ENCODE data around the gene C20orf204.
A peak's percentile ranks its signal among the peaks of the same experiment; 100 is the strongest.

Gene C20orf204

DNA sequence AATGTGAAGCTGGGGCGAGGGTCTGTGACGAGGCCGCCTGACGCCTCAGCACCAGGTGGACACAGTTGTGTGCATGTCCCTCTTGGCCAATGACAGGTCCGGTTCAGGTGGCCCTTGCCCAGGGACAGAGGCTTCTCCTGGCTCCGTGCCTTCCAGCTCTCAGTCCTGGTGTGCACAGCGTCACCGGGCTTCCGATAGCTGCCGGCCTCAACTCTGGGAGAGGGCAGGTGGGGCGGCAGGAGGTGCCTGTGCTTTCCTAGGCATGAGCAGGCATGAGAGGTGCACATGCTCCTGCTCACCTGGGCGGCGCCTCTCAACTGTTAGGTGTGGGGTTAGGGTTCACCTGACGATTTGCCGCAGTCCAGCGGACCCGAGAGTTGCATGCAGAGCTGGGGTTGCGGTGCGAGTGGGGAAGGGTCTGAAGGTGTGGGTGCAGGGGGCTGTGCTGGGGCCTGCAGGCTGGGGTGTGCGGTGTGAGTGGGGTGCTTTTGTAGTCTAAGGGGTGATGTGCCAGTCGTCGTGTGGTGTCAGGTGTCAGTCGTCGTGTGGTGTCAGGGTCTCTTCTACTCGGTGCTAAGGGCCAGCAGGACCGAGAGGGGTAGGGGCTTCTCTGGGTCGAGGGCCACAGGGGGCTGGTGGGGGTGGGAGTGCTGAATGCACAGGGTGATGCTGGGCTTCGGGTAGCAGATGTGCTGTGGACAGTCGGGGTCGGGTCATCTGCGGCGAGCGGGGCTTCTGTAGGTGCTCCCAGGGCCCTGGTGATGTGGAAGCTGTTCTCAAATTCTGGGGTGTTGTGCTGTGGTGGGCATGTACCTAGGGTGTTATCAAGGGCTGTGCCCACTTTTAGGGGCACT, 17.2 kb downstream of the C20orf204 start:
- TF ChIP-seq, protein P1, sequence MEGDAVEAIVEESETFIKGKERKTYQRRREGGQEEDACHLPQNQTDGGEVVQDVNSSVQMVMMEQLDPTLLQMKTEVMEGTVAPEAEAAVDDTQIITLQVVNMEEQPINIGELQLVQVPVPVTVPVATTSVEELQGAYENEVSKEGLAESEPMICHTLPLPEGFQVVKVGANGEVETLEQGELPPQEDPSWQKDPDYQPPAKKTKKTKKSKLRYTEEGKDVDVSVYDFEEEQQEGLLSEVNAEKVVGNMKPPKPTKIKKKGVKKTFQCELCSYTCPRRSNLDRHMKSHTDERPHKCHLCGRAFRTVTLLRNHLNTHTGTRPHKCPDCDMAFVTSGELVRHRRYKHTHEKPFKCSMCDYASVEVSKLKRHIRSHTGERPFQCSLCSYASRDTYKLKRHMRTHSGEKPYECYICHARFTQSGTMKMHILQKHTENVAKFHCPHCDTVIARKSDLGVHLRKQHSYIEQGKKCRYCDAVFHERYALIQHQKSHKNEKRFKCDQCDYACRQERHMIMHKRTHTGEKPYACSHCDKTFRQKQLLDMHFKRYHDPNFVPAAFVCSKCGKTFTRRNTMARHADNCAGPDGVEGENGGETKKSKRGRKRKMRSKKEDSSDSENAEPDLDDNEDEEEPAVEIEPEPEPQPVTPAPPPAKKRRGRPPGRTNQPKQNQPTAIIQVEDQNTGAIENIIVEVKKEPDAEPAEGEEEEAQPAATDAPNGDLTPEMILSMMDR (conservative IDR thresholded peaks at IDR 0.05; ENCODE audit: low read depth), result no peak
- H3K27ac ChIP-seq, result peak overlapping the region; percentile 53
- ChIA-PET POLR2A (ENCODE audit: low non-redundant PET) (interaction anchor here (1.9 kb wide), 1 partner anchor 10 kb away, joined by 8 read pairs; the partner anchor contains the start of gene TCEA2), CTCF (interaction anchor here (0.5 to 5.6 kb wide), 7 partner anchors 8 to 589 kb away, joined by 3 to 96 read pairs (median 3); no protein-coding TSS in a partner anchor)
- no peak for DNase-seq (ENCODE audit: low spot score)

DNA sequence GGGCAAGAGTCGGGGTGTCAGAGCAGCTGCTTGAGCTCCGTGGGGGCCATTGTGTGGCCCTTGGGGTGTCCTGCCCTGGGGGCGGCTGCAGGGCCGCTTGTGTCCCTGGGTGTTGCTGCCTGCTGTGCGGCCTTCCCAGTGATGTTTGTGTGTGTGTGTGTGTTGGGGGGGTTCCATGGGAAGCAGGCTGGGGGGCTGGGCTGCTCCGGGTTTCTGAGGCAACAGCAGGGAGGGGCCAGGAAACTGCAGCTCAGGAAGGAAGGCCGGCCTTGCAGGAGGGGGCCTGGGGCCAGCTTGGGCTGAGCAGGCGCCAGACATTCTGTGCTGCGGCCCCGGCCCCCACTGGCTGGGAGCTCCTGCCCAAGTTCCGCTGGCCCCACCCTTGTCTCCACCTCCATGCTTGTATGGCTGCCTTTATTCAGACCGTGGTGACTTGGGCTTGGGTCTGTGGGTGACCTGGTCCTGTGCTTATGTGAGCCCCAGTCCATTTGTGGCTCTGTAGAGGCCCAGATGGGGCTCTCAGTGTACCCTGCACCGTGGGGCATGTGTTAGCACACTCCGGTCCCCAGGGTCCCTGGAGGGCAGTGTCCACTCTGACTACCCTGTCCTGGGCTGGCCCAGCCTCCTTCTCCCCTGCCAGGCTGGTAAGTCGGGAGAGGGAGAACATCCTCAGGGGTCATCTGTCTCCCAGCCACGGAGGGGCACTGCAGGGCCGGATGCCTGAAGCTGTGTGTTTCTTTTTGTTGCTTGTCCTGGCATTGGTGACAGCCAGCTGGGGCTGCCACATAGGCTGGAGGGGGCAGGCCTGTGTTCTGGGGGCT, 18.1 kb downstream of the C20orf204 start:
- POLR2A ChIA-PET (ENCODE audit: low non-redundant PET), result interaction anchor here (0.5 to 1.9 kb wide), 3 partner anchors 9 to 83 kb away, joined by 3 to 8 read pairs (median 8); partner anchors contain the start of gene TCEA2
- CTCF ChIA-PET, result interaction anchor here (0.6 to 5.6 kb wide), 4 partner anchors 9 to 27 kb away, joined by 3 to 96 read pairs (median 4); no protein-coding TSS in a partner anchor
- peak overlapping the region; percentile 53 for H3K27ac ChIP-seq
- TF ChIP-seq, protein P1 (conservative IDR thresholded peaks at IDR 0.05; ENCODE audit: low read depth), result no peak; the same call in 1 of the 2 replicates
- no peak for DNase-seq (ENCODE audit: low spot score)

DNA sequence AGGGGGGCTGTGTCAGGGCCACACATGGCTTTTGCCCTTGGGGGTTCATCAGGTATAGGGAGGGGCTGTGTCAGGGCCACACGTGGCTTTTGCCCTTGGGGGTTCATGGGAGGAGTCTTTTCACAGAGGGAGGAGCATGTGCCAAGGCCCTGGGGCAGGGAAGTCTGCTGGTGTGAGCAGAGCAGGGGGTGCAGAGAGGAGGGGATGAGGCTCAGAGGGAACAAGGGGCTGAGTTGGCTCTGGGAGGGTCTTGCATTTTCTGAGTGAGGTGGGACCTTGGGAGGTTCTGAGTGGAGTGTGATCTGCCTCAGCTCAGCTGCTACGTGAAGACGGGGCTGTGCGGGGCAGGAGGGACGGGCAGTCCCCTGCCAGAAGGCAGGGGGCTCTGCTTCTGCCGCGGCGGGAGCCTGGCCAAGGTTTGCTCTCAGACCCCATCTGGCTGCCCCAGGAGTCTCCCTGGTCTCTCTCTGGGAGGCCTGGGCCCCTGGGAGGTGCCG, 19.5 kb downstream of the C20orf204 start:
- peak overlapping the region; percentile 53; the same call in 1 of the 2 replicates for H3K27ac ChIP-seq

DNA sequence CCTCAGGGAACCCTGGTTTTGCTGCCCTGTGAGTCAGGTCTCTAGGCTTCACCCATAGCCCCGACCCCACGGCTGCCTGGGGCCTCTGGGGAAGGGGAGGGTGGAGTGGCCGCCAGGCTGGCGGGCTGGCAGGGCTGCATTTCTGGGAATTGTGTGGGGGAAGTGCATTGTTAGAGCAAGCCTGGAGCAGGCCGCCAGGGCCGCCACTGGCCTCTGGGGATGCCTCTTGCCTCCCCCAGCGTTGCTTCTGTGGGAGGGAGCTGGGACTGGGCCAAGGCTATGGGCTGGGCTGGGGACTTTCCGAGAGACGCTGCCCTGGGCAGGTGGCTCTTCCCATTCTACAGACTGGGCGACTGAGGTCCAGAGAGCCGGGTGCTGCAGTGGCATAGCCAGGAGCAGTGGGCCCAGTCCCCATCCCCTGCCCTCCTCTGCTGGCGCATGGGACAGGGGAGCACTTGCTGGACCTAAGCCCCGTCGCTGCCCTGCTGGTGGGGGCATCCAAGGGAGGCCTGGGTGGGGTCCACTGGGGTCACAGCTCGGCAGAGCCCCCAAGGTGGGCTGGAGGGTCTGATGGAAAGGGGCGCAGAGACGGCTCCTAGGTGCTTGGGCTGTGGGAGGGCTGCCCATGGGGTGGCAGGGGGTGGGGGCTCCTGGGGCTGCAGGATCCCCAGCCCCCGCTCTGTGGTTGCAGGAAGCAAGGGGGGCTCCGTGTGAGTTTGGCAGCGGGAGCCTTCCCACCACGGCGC, 20.1 kb downstream of the C20orf204 start:
- DNase-seq (ENCODE audit: low spot score), result no peak
- ChIA-PET POLR2A (ENCODE audit: low non-redundant PET) (no interaction called here), CTCF (interaction anchor here (0.6 to 1.6 kb wide), 3 partner anchors 9 to 17 kb away, joined by 3 to 9 read pairs (median 6); no protein-coding TSS in a partner anchor)
- TF ChIP-seq, protein P1 (conservative IDR thresholded peaks at IDR 0.05; ENCODE audit: low read depth), result no peak
- H3K27ac ChIP-seq, result no peak overlapping the region

More for the DNA sequence above, 19.5 kb downstream of the C20orf204 start:
- DNase-seq (ENCODE audit: low spot score), result no peak
- TF ChIP-seq, protein P1 (conservative IDR thresholded peaks at IDR 0.05; ENCODE audit: low read depth), result no peak
- POLR2A ChIA-PET (ENCODE audit: low non-redundant PET), result no interaction called here
- CTCF ChIA-PET, result interaction anchor here (0.6 to 5.6 kb wide), 2 partner anchors 10 to 16 kb away, joined by 3 to 96 read pairs; no protein-coding TSS in a partner anchor

DNA sequence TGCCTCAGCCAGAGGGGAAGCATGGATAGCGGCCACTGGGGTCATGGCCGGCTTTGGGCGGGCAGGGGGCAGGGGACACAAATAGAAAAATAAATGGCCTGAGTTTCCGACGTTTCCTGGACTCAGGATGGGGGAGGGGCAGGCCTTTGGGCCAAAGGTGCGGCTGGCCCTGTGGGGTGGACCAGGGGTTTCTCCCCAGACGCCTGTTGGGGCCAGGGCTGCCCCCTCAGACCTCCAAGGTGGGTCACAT, 20.6 kb downstream of the C20orf204 start:
- TF ChIP-seq, protein P1 (conservative IDR thresholded peaks at IDR 0.05; ENCODE audit: low read depth), result no peak
- CTCF ChIA-PET, result interaction anchor here (1.0 to 1.6 kb wide), 2 partner anchors 10 to 18 kb away, joined by 6 to 9 read pairs; no protein-coding TSS in a partner anchor

More for the DNA sequence above, 20.6 kb downstream of the C20orf204 start:
- DNase-seq (ENCODE audit: low spot score), result no peak
- no peak overlapping the region for H3K27ac ChIP-seq
- POLR2A ChIA-PET (ENCODE audit: low non-redundant PET), result no interaction called here

Data from RWPE1 (cell line).